IMR-90 (cell line): ENCODE data around the gene NPBWR2. TPM values are rescaled to one million over a fixed set of nuclear protein-coding genes. Genes with fewer than 3 reads are reported as not detected.

Experiments
- ATAC-seq: fragments of 200-7000 bp; cut with Tn5 transposase; 2 replicates; pipeline ENCODE4 v1.9.1; 2020; ENCODE audit warnings: low read depth, mild to moderate bottlenecking, moderate library complexity
- BruUV-seq: library from RNA; stranded (reverse); fragments of 400-500 nt; replicated peaks from 2 replicates; lab custom pipeline; 2021; lab: Mats Ljungman, UMichigan
- CTCF ChIA-PET: fragments of 300-600 bp; formaldehyde crosslinking; extraction: SDS; loops from one replicate; lab custom pipeline; 2021; ENCODE audit warnings: antibody characterized with exemption; lab: Yijun Ruan, JAX
- POLR2A ChIA-PET: fragments of 300-600 bp; sonication (Branson Sonifier 250); formaldehyde crosslinking; loops from one replicate; lab custom pipeline; 2022; ENCODE audit warnings: antibody characterized with exemption; ENCODE audit not compliant: unreplicated experiment; lab: Charles Lee
- DNase-seq: peaks from one replicate; pipeline ENCODE4 v3.0.0; 2013
- H2AFZ ChIP-seq: replicated peaks from 2 replicates; pipeline ENCODE3; 2013; ENCODE audit warnings: low read length, mild to moderate bottlenecking; ENCODE audit not compliant: poor library complexity
- H2AK5ac ChIP-seq: 2 replicates; pipeline ENCODE4 v1.6.1; 2013; ENCODE audit warnings: low read depth, low read length, inconsistent platforms
- H2AK9ac ChIP-seq: replicated peaks from 2 replicates; pipeline ENCODE3; 2013; ENCODE audit warnings: mild to moderate bottlenecking, low read depth, low read length, moderate library complexity; ENCODE audit not compliant: poor library complexity
- H2BK120ac ChIP-seq: 2 replicates; pipeline ENCODE4 v1.6.1; 2013; ENCODE audit warnings: low read depth, low read length, inconsistent platforms
- H2BK15ac ChIP-seq: 3 replicates; pipeline ENCODE4 v1.6.1; 2013; ENCODE audit warnings: low read depth, low read length, inconsistent platforms
- H2BK20ac ChIP-seq: 2 replicates; pipeline ENCODE4 v1.6.1; 2013; ENCODE audit warnings: low read depth, mild to moderate bottlenecking, inconsistent platforms, low read length, moderate library complexity
- H2BK5ac ChIP-seq: 2 replicates; pipeline ENCODE4 v1.6.1; 2013; ENCODE audit warnings: mild to moderate bottlenecking, low read depth, low read length, inconsistent platforms; ENCODE audit not compliant: poor library complexity, severe bottlenecking
- H3K14ac ChIP-seq: replicated peaks from 2 replicates; pipeline ENCODE4 v1.6.1; 2013; ENCODE audit warnings: low read depth, low read length, inconsistent platforms
- H3K18ac ChIP-seq: 2 replicates; pipeline ENCODE4 v1.6.1; 2013; ENCODE audit warnings: low read depth, low read length, control low read depth
- H3K23ac ChIP-seq: 2 replicates; pipeline ENCODE4 v1.6.1; 2013; ENCODE audit warnings: low read depth, low read length, inconsistent platforms
- H3K27ac ChIP-seq: 2 replicates; pipeline ENCODE4 v1.5.1; 2013; ENCODE audit warnings: mild to moderate bottlenecking, control low read depth, low read length; ENCODE audit not compliant: insufficient read depth
- H3K27me3 ChIP-seq: 2 replicates; pipeline ENCODE4 v1.6.1; 2013; ENCODE audit warnings: low read length; ENCODE audit not compliant: control insufficient read depth, insufficient read depth
- H3K36me3 ChIP-seq: 2 replicates; pipeline ENCODE4 v1.6.1; 2013; ENCODE audit warnings: low read length, mixed read lengths; ENCODE audit not compliant: control insufficient read depth, insufficient read depth
- H3K4ac ChIP-seq: 2 replicates; pipeline ENCODE4 v1.6.1; 2013; ENCODE audit warnings: low read depth, low read length, inconsistent platforms
- H3K4me1 ChIP-seq: 2 replicates; pipeline ENCODE4 v1.6.1; 2013; ENCODE audit warnings: low read length, mixed read lengths; ENCODE audit not compliant: control insufficient read depth, insufficient read depth
- H3K4me2 ChIP-seq: 2 replicates; pipeline ENCODE4 v1.6.1; 2013; ENCODE audit warnings: low read depth, mild to moderate bottlenecking, control low read depth, low read length, moderate library complexity
- H3K4me3 ChIP-seq: 2 replicates; pipeline ENCODE4 v1.5.1; 2013; ENCODE audit warnings: low read depth, mild to moderate bottlenecking, control low read depth, low read length, moderate library complexity; ENCODE audit not compliant: insufficient read depth
- H3K56ac ChIP-seq: 2 replicates; pipeline ENCODE4 v1.6.1; 2013; ENCODE audit warnings: low read length, inconsistent platforms; ENCODE audit not compliant: insufficient read depth; ENCODE audit errors: extremely low read depth
- H3K79me1 ChIP-seq, 2 experiments: 2 replicates each; pipeline ENCODE4 v1.6.1; 2013; ENCODE audit warnings: low read length in 2 of 2, inconsistent platforms in 1 of 2, low read depth in 1 of 2
- H3K9ac ChIP-seq: 2 replicates; pipeline ENCODE4 v1.6.1; 2013; ENCODE audit warnings: low read depth, low read length, control low read depth
- H3K9me1 ChIP-seq: 2 replicates; pipeline ENCODE4 v1.6.1; 2013; ENCODE audit warnings: low read length, inconsistent platforms; ENCODE audit not compliant: insufficient read depth
- H3K9me3 ChIP-seq: 2 replicates; pipeline ENCODE4 v1.6.1; 2013; ENCODE audit warnings: low read length; ENCODE audit not compliant: control insufficient read depth, insufficient read depth
- H4K20me1 ChIP-seq: 2 replicates; pipeline ENCODE4 v1.6.1; 2013; ENCODE audit warnings: low read length, inconsistent platforms; ENCODE audit not compliant: insufficient read depth
- H4K5ac ChIP-seq: 2 replicates; pipeline ENCODE4 v1.6.1; 2013; ENCODE audit warnings: mild to moderate bottlenecking, low read depth, low read length, control low read depth
- H4K8ac ChIP-seq, 2 experiments: 2 replicates each; pipeline ENCODE4 v1.6.1; 2013; ENCODE audit warnings: low read depth in 2 of 2, low read length in 2 of 2, control low read depth in 1 of 2, inconsistent platforms in 1 of 2
- H4K91ac ChIP-seq: 2 replicates; pipeline ENCODE4 v1.6.1; 2013; ENCODE audit warnings: low read depth, low read length, inconsistent platforms; ENCODE audit not compliant: insufficient read depth
- BHLHE40 ChIP-seq: fragments of 150-350 bp; IDR thresholded peaks from 2 replicates; pipeline ENCODE4 v1.6.1; 2016; ENCODE audit warnings: mild to moderate bottlenecking, low read depth, low read length
- ELK1 ChIP-seq: fragments of 150-350 bp; IDR thresholded peaks from 2 replicates; pipeline ENCODE4 v1.6.1; 2016; ENCODE audit warnings: low read depth, mild to moderate bottlenecking, low read length, moderate library complexity, borderline replicate concordance
- MAZ ChIP-seq: IDR thresholded peaks from 2 replicates; pipeline ENCODE4 v1.6.1; 2012; ENCODE audit warnings: low read depth, mild to moderate bottlenecking, low read length, improper control_type of control experiment, moderate library complexity, borderline replicate concordance
- MXI1 ChIP-seq: IDR thresholded peaks from 2 replicates; pipeline ENCODE4 v1.6.1; 2012; ENCODE audit warnings: low read depth, mild to moderate bottlenecking, low read length, moderate library complexity, borderline replicate concordance
- NFE2L2 ChIP-seq: fragments of 150-350 bp; IDR thresholded peaks from 2 replicates; pipeline ENCODE4 v1.6.1; 2016; ENCODE audit warnings: low read depth, mild to moderate bottlenecking, low read length
- POLR2A ChIP-seq: IDR thresholded peaks from 2 replicates; pipeline ENCODE4 v1.6.1; 2012; ENCODE audit warnings: mild to moderate bottlenecking, low read depth, low read length
- USF2 ChIP-seq: fragments of 150-350 bp; IDR thresholded peaks from 2 replicates; pipeline ENCODE4 v1.6.1; 2017; ENCODE audit warnings: mild to moderate bottlenecking, antibody characterized with exemption, low read length, low read depth
- WGBS, 2 experiments: methylation state at CpG; one replicate each; pipeline versions ENCODE4 v1.1.5 to v1.1.7; 2013; ENCODE audit warnings: missing lambda C conversion rate in 2 of 2; ENCODE audit not compliant: insufficient read length in 1 of 2; ENCODE audit errors: extremely low coverage in 2 of 2; 5-methylcytosine and 5-hydroxymethylcytosine counted together
- dilution Hi-C: fragments of 300-500 bp; cut with HindIII; formaldehyde crosslinking; loops from one replicate; pipeline ENCODE4 v1.14.3; 2018; ENCODE audit warnings: low sequenced_read_pairs; ENCODE audit not compliant: unreplicated experiment
- in situ Hi-C: fragments of 300-500 bp; cut with MboI; formaldehyde crosslinking; loops from 3 replicates; pipeline ENCODE4 v1.14.3; 2019; ENCODE audit warnings: low sequenced_read_pairs, inconsistent platforms, mixed read lengths
- intact Hi-C: fragments of 100-400 bp; cut with micrococcal nuclease; formaldehyde crosslinking; loops from 2 replicates; pipeline ENCODE4 v1.10.0; 2022
- polyA plus RNA-seq, 3 experiments: library from polyadenylated mRNA; depleted of rRNA; stranded (reverse); fragments of >200 nt; gene quantifications; 2 replicates each; pipeline ENCODE4 v1.2.3, GENCODE V29; 2012; ENCODE audit warnings: low replicate concordance in 1 of 3
- total RNA-seq: library from RNA; depleted of rRNA; stranded (reverse); fragments of >200 nt; gene quantifications from 2 replicates; pipeline ENCODE4 v1.2.3, GENCODE V29; 2012

Gene NPBWR2
- total and polyA plus RNA-seq, 2 of the 4 experiments (the other 2 are of a cell fraction) = not detected

GRCh38 chr20:64062596-64063388, 44.6 kb downstream of the NPBWR2 start, which contains the start of gene TCEA2:
Gene TCEA2 (plus strand): TSS chr20:64063198. CDS start chr20:64063313, 115 bp downstream.
- dilution Hi-C loops = no loop called here
- Histone ChIP-seq H3K23ac (peak within 1 kb of the TSS; percentile 89; the same call in 1 of the 2 replicates), H3K36me3 (no peaks in the 10 kb centered on the region), H3K18ac (peak within 1 kb of the TSS; percentile 63; the same call in 1 of the 2 replicates), H4K91ac (peak within 1 kb of the TSS; percentile 80), H3K9ac (peak within 1 kb of the TSS; percentile 92), H3K4ac (peak within 1 kb of the TSS; percentile 90), H2AK9ac (peak within 1 kb of the TSS; percentile 99), H2AK5ac (peak within 1 kb of the TSS; percentile 85), H3K27me3 (no peaks in the 10 kb centered on the region), H3K4me1 (peaks cover 31% of the 10 kb centered on the region), H3K56ac (peak within 1 kb of the TSS; percentile 40; the same call in 1 of the 2 replicates), H3K9me3 (no peaks in the 10 kb centered on the region), H3K4me2 (peak within 1 kb of the TSS; percentile 88), H2BK15ac (peak within 1 kb of the TSS; percentile 58; the same call in 1 of the 3 replicates), H2BK5ac (peak within 1 kb of the TSS; percentile 78), H3K14ac (peak within 1 kb of the TSS; percentile 91), H3K9me1 (peaks cover 19% of the 10 kb centered on the region), H2BK120ac (no peak within 1 kb of the TSS; the same call in 1 of the 2 replicates), H2AFZ (peak within 1 kb of the TSS; percentile 97), H4K5ac (peak within 1 kb of the TSS; percentile 99), H3K79me1 (peaks cover 10 to 38% of the 10 kb centered on the region in 2 experiments; a peak in 3 of 4 replicates), H4K20me1 (peaks cover 15% of the 10 kb centered on the region), H2BK20ac (0 out of 2 replicates have a peak within 1 kb of the TSS, but pooled peaks have one; percentile 35), H4K8ac (peak within 1 kb of the TSS; percentile 98), H3K4me3 (peak within 1 kb of the TSS; percentile 87), H3K27ac (peak within 1 kb of the TSS; percentile 95)
- DNase-seq = peak; percentile 95
- peak; percentile 94 for ATAC-seq
- in situ Hi-C loops = no loop called here
- WGBS, 2 experiments = 1% methylated on average over 45 of the region's 85 CpGs; no CpG with 5 or more reads in 1 of the 2 experiments
- no TSS peak for BruUV-seq
- POLR2A ChIA-PET = interaction anchor here (0.6 kb wide), 2 partner anchors 10 to 11 kb away, joined by 3 read pairs; no protein-coding TSS in a partner anchor
- peak; percentile 80 for TF ChIP-seq POLR2A
- TF ChIP-seq MAZ = peak; percentile 74; the same call in 1 of the 2 replicates
- TF ChIP-seq USF2 = peak; percentile 70
- no peak for TF ChIP-seq NFE2L2
- TF ChIP-seq ELK1 = no peak
- TF ChIP-seq MXI1 = peak; percentile 89
- 0 out of 2 replicates have a peak, but pooled peaks have one; percentile 17 for TF ChIP-seq BHLHE40
- CTCF ChIA-PET = interaction anchor here (1.5 kb wide), 1 partner anchor 82 kb away, joined by 3 read pairs; the partner anchor contains the start of gene PRPF6
- intact Hi-C loops = no loop called here
